ENCODE data around the gene FUT1.
A peak's percentile ranks its signal among the peaks of the same experiment; 100 is the strongest.

The FUT1 gene

GRCh38 chr19:48741129-48741999 lies 11.1 kb downstream of the FUT1 start:
- no peak for DNase-seq (ENCODE audit: low read depth)

GRCh38 chr19:48740164-48740972 lies 12.1 kb downstream of the FUT1 start, which contains the start of gene RASIP1:
Gene RASIP1, minus strand, starts transcription at chr19:48740610. Its CDS starts 328 bp downstream, at chr19:48740282.
- no peak for DNase-seq (ENCODE audit: low read depth)

DNA sequence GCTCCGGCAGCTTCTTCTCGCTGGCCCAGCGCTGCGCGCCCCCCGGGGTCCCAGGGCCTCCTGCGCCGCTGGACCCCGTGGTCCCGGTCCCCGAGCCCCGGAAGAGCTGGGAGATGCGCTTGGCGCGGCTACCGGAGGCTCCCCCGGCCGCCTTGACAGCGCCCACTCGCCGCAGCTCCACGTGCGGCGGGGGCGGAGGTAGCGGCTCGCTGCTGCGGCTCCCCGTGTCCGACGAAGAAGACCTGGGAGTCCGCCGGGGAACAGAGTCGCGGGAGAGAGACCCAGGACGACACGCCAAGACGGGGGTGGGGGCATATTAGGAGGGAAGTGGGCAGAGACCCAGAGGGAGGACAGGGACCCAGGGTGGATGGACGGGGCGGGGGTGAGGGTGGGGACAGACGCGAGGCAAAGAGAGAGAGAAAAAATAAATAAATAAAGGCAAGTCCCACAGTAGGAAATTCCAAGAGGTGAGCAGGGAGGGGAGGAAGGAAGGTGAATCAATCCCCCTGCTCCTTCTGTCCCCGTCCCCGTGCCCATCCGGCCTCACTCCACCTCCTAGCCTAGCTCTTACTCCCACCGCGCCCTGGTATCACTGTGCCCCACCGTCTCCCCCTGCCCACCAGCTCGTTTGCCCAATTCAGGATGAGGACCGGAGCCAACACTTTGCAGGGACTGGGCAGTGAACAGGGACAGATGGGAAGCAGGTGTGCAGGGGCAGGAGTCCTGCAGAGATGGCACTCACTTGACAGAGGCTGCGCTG lies 12.9 kb downstream of the FUT1 start:
- DNase-seq (ENCODE audit: low read depth): no peak

DNA sequence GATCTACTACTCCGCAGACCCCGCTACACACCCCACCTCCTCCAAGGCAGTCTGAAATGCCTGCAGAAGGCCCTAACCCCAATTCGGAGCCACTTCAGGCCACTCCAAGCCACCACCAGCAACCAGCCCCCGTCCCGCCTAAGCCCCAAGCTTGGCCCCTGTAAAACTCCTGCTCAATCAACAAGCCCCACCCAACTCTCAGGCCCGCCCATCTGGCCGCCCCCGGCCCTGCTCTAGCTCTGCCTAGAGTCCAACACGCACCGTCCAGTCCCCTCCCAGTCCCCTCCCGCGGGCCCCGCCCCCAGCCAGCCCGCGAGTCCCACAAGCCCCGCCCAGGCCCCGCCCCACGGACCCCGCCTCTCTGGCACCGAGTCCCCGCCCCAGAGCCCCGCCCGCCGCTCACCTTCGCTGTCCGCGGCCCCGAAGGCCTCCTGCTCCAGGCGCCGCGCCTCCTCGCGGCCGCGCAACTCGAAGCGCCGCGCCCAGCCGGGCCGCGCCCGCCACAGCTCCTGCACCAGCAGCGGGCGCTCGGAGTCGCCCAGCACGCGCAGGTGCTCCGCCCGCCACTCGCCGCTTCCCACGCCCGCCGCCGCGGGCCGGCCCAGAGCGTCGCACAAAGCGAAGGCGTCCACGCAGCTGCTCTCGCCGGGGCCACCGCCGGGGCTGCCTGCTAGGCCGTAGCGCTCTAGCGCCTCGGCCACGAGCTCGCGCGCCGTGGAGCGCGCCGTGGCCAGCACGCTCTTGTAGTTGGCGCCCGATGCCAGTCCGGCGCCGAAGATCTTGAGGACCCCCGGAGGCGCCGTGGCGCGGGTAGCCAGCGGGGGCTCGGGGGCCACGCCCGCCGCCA lies 13.7 kb downstream of the FUT1 start:
- DNase-seq (ENCODE audit: low read depth): peak; percentile 89

GRCh38 chr19:48737360-48737998 lies 15.0 kb downstream of the FUT1 start:
- no peak for DNase-seq (ENCODE audit: low read depth)

DNA sequence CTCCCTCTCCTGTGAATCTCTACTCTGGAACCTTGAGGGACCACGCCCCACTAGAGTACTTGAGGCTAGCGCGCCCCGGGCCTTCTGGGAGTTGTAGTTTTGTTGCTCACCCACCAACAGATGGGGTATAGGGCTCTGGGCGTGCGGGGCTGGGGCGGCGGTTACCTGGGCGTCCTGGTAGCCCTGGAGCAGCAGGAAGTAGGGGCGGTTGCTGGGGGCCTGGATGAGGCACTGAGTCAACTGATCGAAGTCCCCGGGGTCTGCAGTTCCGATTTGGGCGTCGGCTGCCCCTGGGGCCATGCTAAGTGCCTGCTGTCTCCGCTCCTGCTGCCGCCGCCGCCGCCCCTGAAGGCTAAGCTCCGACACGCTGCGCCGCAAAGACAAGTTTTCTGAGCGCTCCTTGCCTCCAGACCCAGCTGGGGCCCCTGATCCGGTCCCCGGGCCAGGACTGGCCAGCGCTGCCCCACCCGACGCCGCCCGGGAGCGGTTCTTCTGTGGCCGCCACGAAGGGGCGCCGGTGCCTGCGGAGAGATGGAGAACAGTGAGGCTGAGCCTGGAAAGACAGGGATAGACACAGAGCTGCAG lies 17.3 kb downstream of the FUT1 start:
- no peak for DNase-seq (ENCODE audit: low read depth)

- no peak for DNase-seq (ENCODE audit: low read depth)
These were observed 17.8 kb downstream of the FUT1 start for GRCh38 chr19:48734625-48735024.

DNA sequence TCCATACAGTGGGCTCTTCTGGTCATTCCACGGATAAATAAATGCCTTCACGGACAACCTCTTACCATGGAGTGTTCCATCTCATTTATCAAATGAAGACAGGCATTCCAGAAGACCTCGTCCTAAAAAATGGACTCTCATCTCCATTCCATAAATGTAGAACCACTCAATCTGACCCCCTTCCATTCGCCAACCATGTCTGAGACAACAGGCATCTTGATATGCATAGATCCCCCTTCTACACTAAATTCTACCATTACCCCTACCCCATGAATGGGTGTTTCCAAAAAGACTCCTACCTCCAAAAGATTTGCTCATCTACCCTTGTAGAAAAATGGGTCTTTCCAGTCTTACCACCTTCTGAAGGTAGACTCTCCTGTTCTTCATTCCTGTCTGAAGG lies 21.0 kb downstream of the FUT1 start:
- no peak for DNase-seq (ENCODE audit: low read depth)

DNA sequence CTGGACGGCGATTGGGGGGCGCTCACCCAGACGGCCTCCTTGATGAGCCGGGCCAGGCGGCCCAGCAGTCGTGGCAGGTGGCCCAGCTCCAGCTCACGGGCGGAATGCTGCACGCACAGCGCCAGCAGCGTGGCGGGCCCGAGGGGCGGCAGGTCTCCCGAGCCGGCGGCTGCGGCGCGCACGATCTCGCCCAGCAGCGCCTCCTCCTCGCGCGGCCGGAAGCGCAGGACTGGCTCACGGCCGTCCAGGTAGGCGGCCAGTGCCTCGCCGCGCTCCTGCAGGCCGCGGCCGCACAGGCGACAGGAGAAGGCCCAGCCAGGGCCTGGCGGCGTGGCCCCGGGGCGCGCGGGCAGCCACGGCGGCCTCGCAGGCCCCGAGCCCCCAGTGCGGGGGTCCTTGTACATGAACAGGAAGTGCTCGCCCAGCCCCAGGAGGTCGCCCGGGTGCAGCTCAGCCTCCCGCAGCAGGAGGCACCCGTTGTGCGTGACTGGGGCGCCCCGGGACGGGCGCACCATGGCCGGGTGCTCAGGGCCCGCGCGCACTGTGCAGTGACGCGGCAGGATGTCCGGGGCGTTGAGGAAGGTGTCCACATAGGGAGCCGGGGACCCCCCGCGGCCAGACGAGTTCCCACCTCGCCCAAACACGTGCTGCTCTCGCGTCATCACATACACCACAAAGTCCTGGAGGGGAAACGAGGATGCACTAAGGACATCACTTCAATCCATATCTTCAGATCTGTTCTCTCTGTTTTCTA lies 23.4 kb downstream of the FUT1 start:
- DNase-seq (ENCODE audit: low read depth): no peak

GRCh38 chr19:48726556-48726955 lies 25.9 kb downstream of the FUT1 start:
- DNase-seq (ENCODE audit: low read depth): no peak

GRCh38 chr19:48724796-48725753 lies 27.4 kb downstream of the FUT1 start:
- no peak for DNase-seq (ENCODE audit: low read depth)

DNA sequence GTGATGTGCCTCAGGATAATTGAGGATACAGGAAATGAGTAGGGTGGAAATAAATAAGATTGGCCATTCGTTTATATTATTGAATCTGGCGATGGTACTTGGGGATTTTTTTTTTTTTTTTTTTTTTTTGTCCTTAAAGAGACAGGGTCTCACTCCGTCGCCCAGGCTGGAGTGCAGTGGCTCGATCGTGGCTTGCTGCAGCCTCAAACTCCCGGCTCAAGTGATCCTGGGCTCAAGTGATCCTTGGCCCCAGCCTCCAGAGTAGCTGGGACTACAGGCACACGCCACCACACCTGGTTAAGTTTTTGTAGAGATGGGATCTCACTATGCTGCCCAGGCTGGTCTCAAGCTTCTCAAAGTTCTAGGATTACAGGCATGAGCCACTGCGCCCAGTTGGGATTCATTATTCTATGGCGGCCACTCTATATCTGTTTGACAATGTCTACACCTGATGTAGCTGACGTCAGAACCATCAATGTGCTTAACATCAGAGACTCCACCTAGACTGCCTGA lies 30.2 kb downstream of the FUT1 start:
- no peak for DNase-seq (ENCODE audit: low read depth)

DNA sequence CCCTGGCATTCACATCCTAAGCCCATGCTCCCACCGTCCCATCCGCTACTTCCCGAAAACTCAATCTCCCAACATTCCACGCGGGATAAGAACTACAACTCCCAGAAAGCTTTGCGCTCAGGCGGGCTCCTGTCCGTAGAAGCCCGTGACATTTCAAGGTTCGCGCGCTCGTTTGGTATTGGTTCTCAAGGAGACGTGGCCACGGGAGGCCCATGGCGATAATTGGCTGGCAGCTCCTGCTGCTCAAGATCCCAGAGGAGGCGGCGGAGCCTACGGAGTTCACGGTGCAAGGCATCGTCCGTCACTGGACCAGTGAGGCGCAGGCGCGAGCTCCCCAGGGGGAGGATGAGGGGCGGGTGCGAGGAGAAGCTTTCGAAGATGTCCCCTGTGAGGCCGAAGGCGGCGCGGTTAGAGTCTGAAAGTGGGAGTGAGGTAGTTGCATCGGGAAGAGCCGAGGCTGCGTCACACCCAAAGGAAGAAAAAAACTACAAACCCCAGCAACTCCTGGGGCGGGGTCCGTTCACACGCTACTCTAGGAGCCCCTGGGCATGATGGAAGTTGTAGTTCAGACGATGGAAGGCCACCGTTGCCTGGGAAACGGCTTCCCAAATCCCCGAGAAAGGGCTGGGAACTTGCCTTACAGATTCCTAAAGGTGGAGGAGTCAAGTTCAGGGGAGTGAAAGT lies 31.7 kb downstream of the FUT1 start:
- DNase-seq (ENCODE audit: low read depth): peak; percentile 85

GRCh38 chr19:48720251-48720612 lies 32.2 kb downstream of the FUT1 start:
- DNase-seq (ENCODE audit: low read depth): no peak

DNA sequence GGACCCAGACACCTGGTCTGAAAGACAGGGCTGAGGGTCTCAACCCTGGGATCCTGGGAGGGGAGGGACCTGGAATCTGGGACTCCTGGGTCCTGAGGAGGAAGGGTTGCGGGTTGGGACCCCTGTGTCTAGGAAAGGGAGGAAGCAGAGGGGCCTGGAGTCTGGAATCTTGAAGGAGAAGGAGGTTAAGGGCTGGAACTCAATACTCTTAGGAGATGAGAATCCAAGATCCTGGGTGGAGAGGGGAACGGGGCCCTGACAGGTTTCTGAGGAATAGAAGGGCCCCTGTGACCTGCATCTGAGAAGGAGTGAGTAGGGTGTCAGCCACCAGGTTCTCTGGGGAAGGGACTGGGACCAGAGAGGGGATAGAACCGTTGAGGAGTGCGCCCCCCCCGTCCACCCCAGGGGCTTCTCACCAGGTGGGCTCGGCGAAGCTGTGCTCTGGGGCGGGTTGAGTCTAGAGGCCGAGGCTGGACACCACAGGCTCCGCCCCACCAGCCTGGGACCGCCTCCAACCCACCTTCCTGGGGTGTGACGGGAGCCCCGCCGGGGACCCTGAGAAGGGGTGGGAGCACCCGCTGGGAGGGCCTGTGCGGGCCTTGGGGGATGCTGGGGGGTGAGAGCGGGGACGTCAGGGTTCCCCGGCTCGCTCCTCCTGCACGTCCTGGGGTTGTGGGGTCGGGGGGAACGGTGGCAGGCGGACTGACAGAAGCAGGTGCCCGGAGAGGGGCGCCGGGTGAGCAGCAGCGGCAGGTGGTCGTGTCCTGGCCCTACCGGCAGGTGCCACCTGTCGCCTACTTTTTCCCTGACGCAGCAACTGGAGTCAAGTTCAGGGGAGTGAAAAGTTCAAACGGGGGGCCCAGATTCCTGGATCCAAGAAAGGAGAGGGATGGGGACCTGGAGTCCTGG lies 32.9 kb downstream of the FUT1 start, which contains the start of gene MAMSTR:
Gene MAMSTR, minus strand, starts transcription at position 463 of the 909 bp plus-strand sequence. CDS start 694 bp downstream, outside the sequence.
- no peak for DNase-seq (ENCODE audit: low read depth)

GRCh38 chr19:48718711-48719231 lies 33.7 kb downstream of the FUT1 start:
- no peak for DNase-seq (ENCODE audit: low read depth)

Data from stimulated activated CD8-positive, alpha-beta memory T cell treated with anti-CD3 and anti-CD28 coated beads, Interleukin-4, amount 100 ng/mL, for 24 hours (primary cell).